ENCODE measurements around the gene HSF2BP. TPM values are rescaled to one million over a fixed set of nuclear protein-coding genes. Genes with fewer than 3 reads are reported as not detected.

HSF2BP gene
- polyA plus RNA-seq, 1 donor from 2014 or later = 0.89 TPM

DNA sequence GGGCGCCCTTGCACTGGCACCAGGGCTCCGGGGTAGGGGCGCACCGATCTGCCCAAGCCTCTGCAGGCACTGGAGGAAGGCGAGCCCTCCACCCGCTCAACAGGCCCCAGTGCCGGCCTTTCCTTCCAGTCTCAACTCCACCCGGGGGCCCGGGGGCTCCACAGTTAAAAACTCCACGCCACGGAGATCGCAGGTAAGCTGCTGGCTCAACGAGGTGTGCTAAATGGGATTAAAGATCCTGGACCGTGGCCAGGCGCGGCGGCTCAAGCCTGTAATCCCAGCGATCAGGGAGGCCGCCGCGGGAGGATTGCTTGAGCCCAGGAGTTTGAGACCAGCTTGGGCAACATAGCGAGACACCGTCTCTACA is 536 bp downstream of the HSF2BP start:
- H3K9me2 ChIP-seq (ENCODE audit: insufficient read depth, low read length) = no peaks in the 10 kb centered on the region
- H3F3A ChIP-seq (ENCODE audit: insufficient read depth, low read length, poor library complexity, severe bottlenecking) = no peaks in the 10 kb centered on the region
- no peaks in the 10 kb centered on the region for H3K36me3 ChIP-seq (ENCODE audit: insufficient read depth, low read length)
- H3K9ac ChIP-seq (ENCODE audit: low read length) = peak overlapping the region; percentile 80
- TF ChIP-seq SMC3 (conservative IDR thresholded peaks at IDR 0.05; ENCODE audit: poor library complexity) (no peak), MXI1 (conservative IDR thresholded peaks at IDR 0.05; ENCODE audit: poor library complexity, severe bottlenecking) (no peak), TAF1 (IDR thresholded peaks at IDR 0.05; ENCODE audit: low read depth) (no peak), EP300 (conservative IDR thresholded peaks at IDR 0.05; ENCODE audit: poor library complexity, severe bottlenecking) (no peak), POLR2AphosphoS5 (IDR thresholded peaks at IDR 0.05) (no peak), EZH2 (IDR thresholded peaks at IDR 0.05; ENCODE audit: borderline replicate concordance, insufficient read depth, low read length, poor library complexity, severe bottlenecking) (no peak), RAD21 (conservative IDR thresholded peaks at IDR 0.05) (no peak)
- TF ChIP-seq, protein P1, sequence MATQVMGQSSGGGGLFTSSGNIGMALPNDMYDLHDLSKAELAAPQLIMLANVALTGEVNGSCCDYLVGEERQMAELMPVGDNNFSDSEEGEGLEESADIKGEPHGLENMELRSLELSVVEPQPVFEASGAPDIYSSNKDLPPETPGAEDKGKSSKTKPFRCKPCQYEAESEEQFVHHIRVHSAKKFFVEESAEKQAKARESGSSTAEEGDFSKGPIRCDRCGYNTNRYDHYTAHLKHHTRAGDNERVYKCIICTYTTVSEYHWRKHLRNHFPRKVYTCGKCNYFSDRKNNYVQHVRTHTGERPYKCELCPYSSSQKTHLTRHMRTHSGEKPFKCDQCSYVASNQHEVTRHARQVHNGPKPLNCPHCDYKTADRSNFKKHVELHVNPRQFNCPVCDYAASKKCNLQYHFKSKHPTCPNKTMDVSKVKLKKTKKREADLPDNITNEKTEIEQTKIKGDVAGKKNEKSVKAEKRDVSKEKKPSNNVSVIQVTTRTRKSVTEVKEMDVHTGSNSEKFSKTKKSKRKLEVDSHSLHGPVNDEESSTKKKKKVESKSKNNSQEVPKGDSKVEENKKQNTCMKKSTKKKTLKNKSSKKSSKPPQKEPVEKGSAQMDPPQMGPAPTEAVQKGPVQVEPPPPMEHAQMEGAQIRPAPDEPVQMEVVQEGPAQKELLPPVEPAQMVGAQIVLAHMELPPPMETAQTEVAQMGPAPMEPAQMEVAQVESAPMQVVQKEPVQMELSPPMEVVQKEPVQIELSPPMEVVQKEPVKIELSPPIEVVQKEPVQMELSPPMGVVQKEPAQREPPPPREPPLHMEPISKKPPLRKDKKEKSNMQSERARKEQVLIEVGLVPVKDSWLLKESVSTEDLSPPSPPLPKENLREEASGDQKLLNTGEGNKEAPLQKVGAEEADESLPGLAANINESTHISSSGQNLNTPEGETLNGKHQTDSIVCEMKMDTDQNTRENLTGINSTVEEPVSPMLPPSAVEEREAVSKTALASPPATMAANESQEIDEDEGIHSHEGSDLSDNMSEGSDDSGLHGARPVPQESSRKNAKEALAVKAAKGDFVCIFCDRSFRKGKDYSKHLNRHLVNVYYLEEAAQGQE (IDR thresholded peaks at IDR 0.05; ENCODE audit: borderline replicate concordance) = no peak
- TF ChIP-seq, protein P2, sequence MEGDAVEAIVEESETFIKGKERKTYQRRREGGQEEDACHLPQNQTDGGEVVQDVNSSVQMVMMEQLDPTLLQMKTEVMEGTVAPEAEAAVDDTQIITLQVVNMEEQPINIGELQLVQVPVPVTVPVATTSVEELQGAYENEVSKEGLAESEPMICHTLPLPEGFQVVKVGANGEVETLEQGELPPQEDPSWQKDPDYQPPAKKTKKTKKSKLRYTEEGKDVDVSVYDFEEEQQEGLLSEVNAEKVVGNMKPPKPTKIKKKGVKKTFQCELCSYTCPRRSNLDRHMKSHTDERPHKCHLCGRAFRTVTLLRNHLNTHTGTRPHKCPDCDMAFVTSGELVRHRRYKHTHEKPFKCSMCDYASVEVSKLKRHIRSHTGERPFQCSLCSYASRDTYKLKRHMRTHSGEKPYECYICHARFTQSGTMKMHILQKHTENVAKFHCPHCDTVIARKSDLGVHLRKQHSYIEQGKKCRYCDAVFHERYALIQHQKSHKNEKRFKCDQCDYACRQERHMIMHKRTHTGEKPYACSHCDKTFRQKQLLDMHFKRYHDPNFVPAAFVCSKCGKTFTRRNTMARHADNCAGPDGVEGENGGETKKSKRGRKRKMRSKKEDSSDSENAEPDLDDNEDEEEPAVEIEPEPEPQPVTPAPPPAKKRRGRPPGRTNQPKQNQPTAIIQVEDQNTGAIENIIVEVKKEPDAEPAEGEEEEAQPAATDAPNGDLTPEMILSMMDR (IDR thresholded peaks at IDR 0.05; ENCODE audit: poor library complexity, severe bottlenecking) = no peak
- H3K9me3 ChIP-seq (ENCODE audit: low read length) = no peaks in the 10 kb centered on the region
- H4K20me1 ChIP-seq (ENCODE audit: insufficient read depth) = no peaks in the 10 kb centered on the region
- peak overlapping the region; percentile 82 for H3K27ac ChIP-seq (ENCODE audit: low read length)
- peak overlapping the region; percentile 99 for H3K4me3 ChIP-seq (ENCODE audit: low read length)
- peaks cover 21% of the 10 kb centered on the region for H3K79me2 ChIP-seq (replicated peaks; ENCODE audit: insufficient read depth, low read length)
- H2AFZ ChIP-seq (ENCODE audit: low read depth, low read length) = peak overlapping the region; percentile 80
- H3K4me2 ChIP-seq (ENCODE audit: low read length) = peak overlapping the region; percentile 55
- no peaks in the 10 kb centered on the region for H3K27me3 ChIP-seq (ENCODE audit: insufficient read depth, low read depth, low read length)

DNA sequence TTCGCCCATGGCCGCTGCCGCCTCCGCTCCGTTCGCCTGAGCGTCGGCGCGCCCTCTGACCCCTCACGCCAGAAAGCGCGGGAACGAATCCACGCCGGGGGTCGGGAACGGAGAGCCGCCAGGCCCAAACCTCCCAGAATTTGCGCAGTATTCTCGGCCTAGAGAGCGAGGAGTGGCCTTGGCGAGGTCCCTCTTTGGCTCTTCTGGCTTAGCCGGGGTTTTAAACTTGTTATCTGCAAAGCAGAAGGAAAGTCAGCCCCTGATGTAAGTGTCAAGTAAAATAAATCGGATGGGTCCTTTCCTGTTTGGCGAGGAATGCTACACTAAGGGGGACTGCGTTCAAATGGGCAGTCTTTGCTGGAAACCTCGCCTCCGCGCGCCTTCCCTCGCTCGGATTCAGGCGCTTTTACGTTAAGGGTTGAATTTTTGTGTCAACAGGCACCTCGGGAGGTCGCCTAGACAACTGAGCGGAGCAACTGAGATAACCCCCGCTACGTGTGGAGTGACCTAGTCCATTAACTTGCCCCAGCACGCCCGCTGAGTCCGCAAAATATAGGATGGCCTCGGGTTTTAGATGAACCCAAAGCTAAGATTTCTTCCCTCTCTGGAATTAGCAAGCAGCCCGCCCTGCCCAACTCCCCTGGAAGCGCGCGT is 1.1 kb downstream of the HSF2BP start:
- Histone ChIP-seq H2AFZ (ENCODE audit: low read depth, low read length) (no peak overlapping the region), H3K27ac (ENCODE audit: low read length) (no peak overlapping the region), H3K9me2 (ENCODE audit: insufficient read depth, low read length) (no peaks in the 10 kb centered on the region), H3F3A (ENCODE audit: insufficient read depth, low read length, poor library complexity, severe bottlenecking) (no peaks in the 10 kb centered on the region), H3K79me2 (replicated peaks; ENCODE audit: insufficient read depth, low read length) (peaks cover 21% of the 10 kb centered on the region), H3K27me3 (ENCODE audit: insufficient read depth, low read depth, low read length) (no peaks in the 10 kb centered on the region), H3K9ac (ENCODE audit: low read length) (no peak overlapping the region), H4K20me1 (ENCODE audit: insufficient read depth) (no peaks in the 10 kb centered on the region), H3K4me3 (ENCODE audit: low read length) (no peak overlapping the region), H3K4me2 (ENCODE audit: low read length) (no peak overlapping the region), H3K9me3 (ENCODE audit: low read length) (no peaks in the 10 kb centered on the region), H3K36me3 (ENCODE audit: insufficient read depth, low read length) (no peaks in the 10 kb centered on the region)
- TF ChIP-seq, protein P2 (IDR thresholded peaks at IDR 0.05; ENCODE audit: poor library complexity, severe bottlenecking) = no peak
- TF ChIP-seq, protein P1 (IDR thresholded peaks at IDR 0.05; ENCODE audit: borderline replicate concordance) = no peak
- no peak for TF ChIP-seq EP300 (conservative IDR thresholded peaks at IDR 0.05; ENCODE audit: poor library complexity, severe bottlenecking)
- TF ChIP-seq RAD21 (conservative IDR thresholded peaks at IDR 0.05) = no peak
- no peak for TF ChIP-seq EZH2 (IDR thresholded peaks at IDR 0.05; ENCODE audit: borderline replicate concordance, insufficient read depth, low read length, poor library complexity, severe bottlenecking)
- TF ChIP-seq SMC3 (conservative IDR thresholded peaks at IDR 0.05; ENCODE audit: poor library complexity) = no peak
- no peak for TF ChIP-seq POLR2AphosphoS5 (IDR thresholded peaks at IDR 0.05)
- TF ChIP-seq MXI1 (conservative IDR thresholded peaks at IDR 0.05; ENCODE audit: poor library complexity, severe bottlenecking) = no peak
- no peak for TF ChIP-seq TAF1 (IDR thresholded peaks at IDR 0.05; ENCODE audit: low read depth)
